ENCODE measurements around the gene RAB13.
A peak's percentile ranks its signal among the peaks of the same experiment; 100 is the strongest.
"Not testable (repeated sequence)": the region's sequence is repeated elsewhere in the genome, so short reads cannot be mapped to it uniquely, and the experiment has no call there.

The RAB13 gene

DNA sequence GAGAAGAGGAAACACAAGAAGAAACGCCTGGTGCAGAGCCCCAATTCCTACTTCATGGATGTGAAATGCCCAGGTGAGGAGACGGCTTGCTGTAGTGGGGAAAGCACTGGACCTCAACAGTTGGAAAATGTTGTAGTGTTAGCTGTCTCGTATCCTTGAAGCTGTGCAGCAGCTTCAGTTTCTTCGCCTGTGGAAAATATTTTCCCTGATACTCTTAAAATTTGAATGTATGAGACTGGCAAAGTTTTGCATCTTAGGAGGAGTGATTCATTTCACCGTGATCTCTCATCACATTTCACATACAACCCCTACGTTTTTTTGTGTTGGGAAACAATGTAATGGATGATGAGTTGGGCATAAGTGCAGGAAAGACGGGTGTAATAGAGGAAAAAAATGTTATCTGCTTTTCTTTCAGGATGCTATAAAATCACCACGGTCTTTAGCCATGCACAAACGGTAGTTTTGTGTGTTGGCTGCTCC lies 5.1 kb upstream of the RAB13 start:
- no peak for DNase-seq (ENCODE audit: low spot score in 2 of 2)
- Mint-ChIP-seq H3K27me3 (no peaks in the 10 kb centered on the region), H3K9me3 (no peaks in the 10 kb centered on the region), H3K4me1 (peaks cover 55% of the 10 kb centered on the region), H3K27ac (ENCODE audit: low read depth) (peak overlapping the region; percentile 99), H3K36me3 (ENCODE audit: insufficient read depth) (peaks cover 51% of the 10 kb centered on the region), H3K4me3 (peak overlapping the region; percentile 97)
- no peak for ATAC-seq (replicated peaks; ENCODE audit: extremely low read depth, poor library complexity, severe bottlenecking)

DNA sequence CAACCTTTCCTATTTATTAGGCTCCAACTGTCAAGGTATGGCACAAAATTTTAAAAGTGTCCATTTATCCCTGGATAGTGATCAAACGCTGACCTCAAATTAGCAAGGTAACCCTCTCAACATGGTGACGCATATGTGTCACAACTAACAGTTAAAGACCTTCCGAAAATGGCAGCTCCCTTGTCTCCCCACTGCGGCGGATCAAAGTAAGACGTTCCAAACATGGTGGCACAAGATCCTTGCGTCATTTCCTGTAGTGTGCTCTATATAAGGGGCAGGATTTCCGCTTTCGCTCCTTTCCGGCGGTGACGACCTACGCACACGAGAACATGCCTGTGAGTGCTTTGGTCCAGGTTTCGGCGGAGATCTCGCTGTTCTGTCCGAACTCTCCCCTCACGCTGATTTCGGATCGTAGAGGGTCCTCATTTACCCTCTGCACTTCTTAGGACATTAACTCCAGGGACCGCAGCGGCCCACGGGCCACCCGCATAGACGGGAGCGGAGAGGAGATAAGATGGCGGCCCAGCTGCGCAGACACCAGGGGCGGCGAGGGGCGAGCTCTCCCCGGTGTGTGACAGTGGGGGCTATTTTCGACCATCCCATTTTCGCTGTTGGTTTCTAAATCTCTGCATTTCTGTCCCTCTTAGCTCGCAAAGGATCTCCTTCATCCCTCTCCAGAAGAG lies 4.5 kb upstream of the RAB13 start, which contains the start of gene RPS27:
Gene RPS27, plus strand, starts transcription at position 295 of the 683 bp plus-strand sequence. Its CDS starts 35 bp downstream, at position 330.
- Mint-ChIP-seq H3K27me3 (no peaks in the 10 kb centered on the region), H3K4me3 (peak within 1 kb of the TSS; percentile 97), H3K36me3 (ENCODE audit: insufficient read depth) (peaks cover 49% of the 10 kb centered on the region), H3K9me3 (no peaks in the 10 kb centered on the region), H3K4me1 (peaks cover 57% of the 10 kb centered on the region), H3K27ac (ENCODE audit: low read depth) (peak within 1 kb of the TSS; percentile 99)
- ATAC-seq (replicated peaks; ENCODE audit: extremely low read depth, poor library complexity, severe bottlenecking), result peak; percentile 90
- DNase-seq (ENCODE audit: low spot score in 2 of 2), result peak; percentile 76 to 88

DNA sequence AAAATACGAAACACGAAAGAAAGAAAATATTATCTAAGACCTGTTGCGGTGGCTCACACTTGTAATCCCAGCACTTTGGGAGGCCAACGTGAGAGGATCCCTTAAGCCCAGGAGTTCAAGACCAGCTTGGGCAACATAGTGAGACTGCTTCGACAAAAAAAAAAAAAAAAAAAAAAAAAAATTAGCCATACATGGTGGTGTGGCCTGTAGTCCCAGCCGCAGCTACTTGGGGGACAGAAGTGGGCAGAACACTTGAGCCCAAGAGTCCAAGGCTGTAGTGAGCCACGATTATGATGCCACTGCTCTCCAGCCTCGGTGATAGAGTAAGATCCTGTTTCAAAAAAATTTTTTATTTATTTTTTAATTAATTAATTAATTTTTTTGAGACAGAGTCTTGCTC lies 1.5 kb upstream of the RAB13 start:
- no peaks in the 10 kb centered on the region for H3K27me3 Mint-ChIP-seq
- DNase-seq (ENCODE audit: low spot score in 2 of 2) (no peak), ATAC-seq (replicated peaks; ENCODE audit: extremely low read depth, poor library complexity, severe bottlenecking) (no peak)
- peaks cover 28% of the 10 kb centered on the region for H3K36me3 Mint-ChIP-seq (ENCODE audit: insufficient read depth)
- H3K4me3 Mint-ChIP-seq, result no peak overlapping the region
- H3K4me1 Mint-ChIP-seq, result peaks cover 45% of the 10 kb centered on the region
- no peaks in the 10 kb centered on the region for H3K9me3 Mint-ChIP-seq
- H3K27ac Mint-ChIP-seq (ENCODE audit: low read depth), result peak overlapping the region; percentile 88

DNA sequence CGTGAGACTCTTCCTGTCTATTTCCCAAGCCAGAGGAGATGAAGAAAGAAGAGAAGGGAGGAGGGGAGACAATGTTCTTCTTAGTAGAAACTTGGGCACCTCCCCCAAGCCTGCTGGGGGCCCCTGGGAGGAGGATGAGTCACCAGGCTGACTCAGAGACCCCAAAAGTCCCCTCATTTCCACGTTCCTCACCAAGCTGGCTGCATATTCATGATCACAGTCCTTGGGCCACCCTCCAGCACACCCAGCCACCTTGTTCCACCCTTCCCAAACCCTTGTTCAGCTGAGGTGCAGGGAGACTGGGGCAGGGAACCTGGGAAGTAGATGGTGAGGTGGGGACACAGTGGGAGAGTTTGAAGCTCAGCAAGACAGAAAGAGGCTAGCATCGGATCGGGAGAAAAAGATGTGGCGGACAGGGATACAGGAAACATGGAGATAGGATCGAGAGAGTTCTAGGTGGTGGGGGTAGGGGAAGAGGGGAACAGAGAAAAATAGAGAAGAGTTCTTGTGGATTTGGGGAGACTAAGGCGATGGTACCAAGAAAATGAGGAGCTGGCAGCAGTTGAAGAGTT lies 712 bp downstream of the RAB13 start:
- ATAC-seq (replicated peaks; ENCODE audit: extremely low read depth, poor library complexity, severe bottlenecking) (no peak), DNase-seq (ENCODE audit: low spot score in 2 of 2) (no peak)
- Mint-ChIP-seq H3K27ac (ENCODE audit: low read depth) (no peak overlapping the region), H3K9me3 (no peaks in the 10 kb centered on the region), H3K27me3 (no peaks in the 10 kb centered on the region), H3K4me3 (peak overlapping the region; percentile 12), H3K4me1 (peaks cover 25% of the 10 kb centered on the region), H3K36me3 (ENCODE audit: insufficient read depth) (peaks cover 6% of the 10 kb centered on the region)

DNA sequence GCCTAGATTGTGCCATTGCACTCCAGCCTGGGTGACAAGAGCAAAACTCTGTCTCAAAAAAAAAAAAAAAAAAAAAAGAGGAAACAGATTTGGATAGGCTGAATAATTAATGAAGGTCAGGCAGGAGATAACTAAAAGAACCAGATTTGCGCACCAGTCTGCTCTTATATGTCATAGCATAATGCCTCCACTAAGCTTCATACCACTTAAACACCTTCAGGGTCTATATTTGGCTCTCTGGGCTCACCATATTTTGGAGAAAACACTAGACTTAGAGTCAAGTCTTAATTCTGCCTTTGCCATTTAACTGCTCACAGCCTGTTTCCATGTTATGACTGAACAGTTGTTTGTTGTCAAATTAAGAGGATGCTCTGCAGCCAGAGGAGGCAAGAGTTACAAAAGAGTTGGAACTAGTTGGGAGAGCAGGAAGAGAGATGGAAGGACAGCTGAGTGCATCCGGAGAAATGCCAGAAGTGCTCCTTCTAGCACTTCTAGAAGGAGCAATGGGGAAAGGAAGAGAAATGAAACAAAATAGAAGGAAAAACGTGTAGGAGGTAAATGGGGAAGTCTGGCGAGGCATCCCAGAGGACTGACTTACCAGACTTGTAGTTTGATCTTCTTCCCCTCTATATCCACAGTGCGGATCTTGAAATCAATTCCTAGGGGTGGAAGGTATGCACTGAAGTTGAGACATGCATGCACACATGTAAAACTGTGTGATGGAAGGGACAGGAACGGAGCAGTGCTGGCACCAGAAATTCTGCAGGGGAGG lies 1.8 kb downstream of the RAB13 start:
- Mint-ChIP-seq H3K27ac (ENCODE audit: low read depth) (no peak overlapping the region), H3K4me1 (peaks cover 16% of the 10 kb centered on the region), H3K9me3 (no peaks in the 10 kb centered on the region), H3K36me3 (ENCODE audit: insufficient read depth) (peaks cover 4% of the 10 kb centered on the region), H3K4me3 (no peak overlapping the region), H3K27me3 (no peaks in the 10 kb centered on the region)
- DNase-seq (ENCODE audit: low spot score in 2 of 2), result no peak
- ATAC-seq (replicated peaks; ENCODE audit: extremely low read depth, poor library complexity, severe bottlenecking), result no peak

DNA sequence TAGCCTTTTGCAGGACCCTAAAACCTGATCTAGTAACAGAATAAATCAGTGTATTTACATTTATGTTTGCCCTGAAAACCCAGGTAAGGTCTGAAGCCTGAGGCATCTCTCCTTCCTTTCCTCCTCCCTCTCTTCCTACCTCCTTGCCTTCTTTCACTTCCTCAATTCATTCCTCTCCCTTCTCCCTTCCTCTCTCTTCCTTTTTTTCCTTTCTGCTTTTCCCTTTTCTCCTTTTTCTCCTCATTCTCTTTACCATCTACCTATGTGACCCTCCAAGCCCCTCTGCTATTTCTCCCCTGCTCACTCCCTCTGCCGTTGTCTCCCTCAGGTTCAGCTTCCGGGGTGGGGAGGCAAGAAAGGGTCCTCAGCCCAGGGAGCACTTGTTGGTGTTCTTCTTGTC lies 4.4 kb downstream of the RAB13 start:
- H3K36me3 Mint-ChIP-seq (ENCODE audit: insufficient read depth); H3K27ac Mint-ChIP-seq (ENCODE audit: low read depth); ATAC-seq (replicated peaks; ENCODE audit: extremely low read depth, poor library complexity, severe bottlenecking); DNase-seq (ENCODE audit: low spot score in 2 of 2); H3K4me3 Mint-ChIP-seq; H3K27me3 Mint-ChIP-seq; H3K9me3 Mint-ChIP-seq: not testable (repeated sequence)
- H3K4me1 Mint-ChIP-seq, result peaks cover 27% of the 10 kb centered on the region

DNA sequence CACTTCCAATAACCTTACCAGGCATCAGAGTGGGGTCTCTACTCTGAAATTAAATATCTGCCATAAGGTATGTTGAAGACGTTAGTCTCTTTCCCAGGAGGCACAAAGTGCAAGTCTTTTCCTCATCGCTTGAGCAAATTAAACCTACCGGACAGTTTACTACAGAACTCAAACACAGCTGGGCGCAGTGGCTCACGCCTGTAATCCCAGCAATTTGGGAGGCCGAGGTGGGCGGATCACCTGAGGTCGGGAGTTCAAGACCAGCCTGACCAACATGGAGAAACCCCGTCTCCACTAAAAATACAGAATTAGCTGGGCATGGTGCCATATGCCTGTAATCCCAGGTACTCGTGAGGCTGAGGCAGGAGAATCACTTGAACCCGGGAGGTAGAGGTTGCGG lies 7.0 kb downstream of the RAB13 start:
- DNase-seq (ENCODE audit: low spot score in 2 of 2); H3K9me3 Mint-ChIP-seq; H3K27me3 Mint-ChIP-seq; ATAC-seq (replicated peaks; ENCODE audit: extremely low read depth, poor library complexity, severe bottlenecking): not testable (repeated sequence)
- H3K4me1 Mint-ChIP-seq, result peaks cover 31% of the 10 kb centered on the region
- peaks cover 20% of the 10 kb centered on the region for H3K36me3 Mint-ChIP-seq (ENCODE audit: insufficient read depth)
- peak overlapping the region; percentile 91 for H3K4me3 Mint-ChIP-seq
- peak overlapping the region; percentile 89 for H3K27ac Mint-ChIP-seq (ENCODE audit: low read depth)

DNA sequence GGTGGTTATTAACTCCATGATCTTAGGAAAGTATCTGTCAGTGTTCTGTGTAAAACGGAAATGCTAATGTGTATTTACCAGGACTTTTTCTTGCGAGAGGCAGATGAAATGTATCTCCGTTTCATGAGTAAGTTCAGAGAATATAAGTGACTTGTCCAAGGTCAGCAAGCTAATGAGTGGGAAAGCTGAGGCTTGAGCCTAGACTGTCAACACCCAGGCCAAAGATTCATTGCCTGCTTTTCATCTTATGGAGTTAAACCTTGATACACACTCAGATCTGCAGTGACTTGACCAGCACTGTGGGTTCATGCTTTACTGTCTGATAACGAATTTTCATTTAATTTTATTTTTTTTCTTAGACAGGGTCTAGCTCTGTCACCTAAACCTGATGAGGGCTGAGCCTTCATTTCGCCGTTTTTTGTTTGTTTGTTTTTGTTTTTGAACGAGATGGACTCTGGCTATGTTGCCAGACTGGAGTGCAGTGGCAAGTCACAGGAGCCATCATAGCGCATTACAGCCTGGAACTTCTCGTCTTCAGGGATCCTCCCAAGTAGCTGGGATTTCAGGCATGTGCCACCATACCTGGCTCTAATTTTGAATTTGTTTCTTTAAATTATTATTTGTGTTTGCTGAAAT lies 7.7 kb downstream of the RAB13 start:
- ATAC-seq (replicated peaks; ENCODE audit: extremely low read depth, poor library complexity, severe bottlenecking), result no peak
- H3K9me3 Mint-ChIP-seq, result no peaks in the 10 kb centered on the region
- peak overlapping the region; percentile 91 for H3K4me3 Mint-ChIP-seq
- H3K36me3 Mint-ChIP-seq (ENCODE audit: insufficient read depth), result peaks cover 26% of the 10 kb centered on the region
- H3K27me3 Mint-ChIP-seq, result no peaks in the 10 kb centered on the region
- no peak for DNase-seq (ENCODE audit: low spot score in 2 of 2)
- peak overlapping the region; percentile 89 for H3K27ac Mint-ChIP-seq (ENCODE audit: low read depth)
- H3K4me1 Mint-ChIP-seq, result peaks cover 31% of the 10 kb centered on the region

DNA sequence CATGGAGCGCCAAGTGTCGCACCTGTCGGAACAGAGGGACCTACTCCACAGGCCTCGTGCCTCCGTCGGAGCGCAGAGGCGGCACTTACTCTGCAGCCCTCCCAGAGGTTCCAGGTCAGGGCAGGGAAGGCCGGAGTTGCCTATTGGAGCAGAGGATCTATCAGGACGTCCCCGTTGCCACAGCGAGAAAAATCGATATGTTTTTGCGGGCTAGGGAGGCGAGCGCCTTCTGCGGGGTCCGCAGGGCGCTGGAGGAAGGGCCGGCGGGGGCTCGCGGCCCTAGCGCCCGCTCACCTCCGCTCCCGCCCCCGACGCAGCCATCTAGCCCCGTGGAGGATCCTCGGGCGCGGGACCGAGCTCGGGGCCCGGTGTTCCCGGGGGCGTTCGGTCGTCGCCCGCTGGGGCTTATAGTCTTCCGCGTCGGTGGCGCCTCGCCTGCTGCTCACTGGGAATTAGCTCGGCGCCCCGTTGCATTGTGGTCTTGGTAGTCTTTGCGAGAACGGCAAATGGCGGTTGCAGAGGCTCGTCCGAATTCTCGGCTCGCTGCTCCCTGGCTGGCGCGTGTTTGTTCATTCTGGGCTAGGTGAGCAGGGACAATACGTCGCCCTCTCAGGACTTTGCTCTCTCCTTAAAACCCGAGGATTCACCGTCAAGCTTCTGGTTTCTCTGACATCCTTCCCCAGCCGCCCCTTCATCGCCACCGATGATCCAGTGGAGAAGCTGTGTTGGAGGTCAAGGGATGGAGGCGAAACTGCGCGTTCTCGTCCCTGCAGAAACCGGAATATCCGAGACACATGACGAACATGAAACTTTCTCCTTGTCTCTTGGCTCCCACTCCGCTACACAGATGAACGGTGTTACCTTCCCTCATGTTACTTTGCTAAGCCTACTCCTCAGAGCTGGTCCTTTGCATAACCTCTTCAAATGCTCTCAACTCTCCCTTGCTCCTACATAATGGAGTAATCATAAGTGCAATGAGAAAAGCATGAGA lies 8.6 kb downstream of the RAB13 start, which contains the start of gene JTB:
Gene JTB, minus strand, starts transcription at position 425 of the 991 bp plus-strand sequence. Its CDS starts 422 bp downstream, at position 3.
- H3K36me3 Mint-ChIP-seq (ENCODE audit: insufficient read depth), result peaks cover 27% of the 10 kb centered on the region
- H3K9me3 Mint-ChIP-seq, result no peaks in the 10 kb centered on the region
- H3K4me3 Mint-ChIP-seq, result peak within 1 kb of the TSS; percentile 91
- DNase-seq (ENCODE audit: low spot score in 2 of 2), result peak; percentile 59 to 64
- ATAC-seq (replicated peaks; ENCODE audit: extremely low read depth, poor library complexity, severe bottlenecking), result peak; percentile 96
- H3K27me3 Mint-ChIP-seq, result no peaks in the 10 kb centered on the region
- peaks cover 31% of the 10 kb centered on the region for H3K4me1 Mint-ChIP-seq
- H3K27ac Mint-ChIP-seq (ENCODE audit: low read depth), result peak within 1 kb of the TSS; percentile 89

DNA sequence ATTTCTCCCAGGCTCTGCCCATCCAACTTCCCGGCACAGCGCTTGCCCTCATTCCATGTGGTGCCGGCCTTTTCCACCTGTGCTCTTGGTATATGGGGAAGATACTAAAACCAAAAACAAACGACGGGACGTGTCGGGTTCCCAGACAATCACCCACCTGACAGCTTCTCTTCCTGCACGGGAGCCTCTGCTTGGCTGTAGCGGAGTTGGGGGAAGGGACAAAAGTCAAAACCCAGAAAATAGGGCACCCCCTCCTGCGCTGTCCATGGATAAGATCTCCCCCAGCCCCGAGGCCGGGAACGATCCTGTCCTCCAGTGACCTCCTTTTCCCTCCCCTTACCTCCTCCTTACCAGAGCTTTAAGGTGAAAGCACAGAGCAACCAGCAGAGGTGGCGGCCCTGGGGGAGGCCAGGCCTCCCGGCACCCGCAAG lies 9.3 kb downstream of the RAB13 start:
- Mint-ChIP-seq H3K4me1 (peaks cover 31% of the 10 kb centered on the region), H3K4me3 (peak overlapping the region; percentile 91), H3K27me3 (no peaks in the 10 kb centered on the region), H3K9me3 (no peaks in the 10 kb centered on the region), H3K27ac (ENCODE audit: low read depth) (peak overlapping the region; percentile 89), H3K36me3 (ENCODE audit: insufficient read depth) (peaks cover 27% of the 10 kb centered on the region)
- ATAC-seq (replicated peaks; ENCODE audit: extremely low read depth, poor library complexity, severe bottlenecking), result peak; percentile 2
- no peak for DNase-seq (ENCODE audit: low spot score in 2 of 2)

DNA sequence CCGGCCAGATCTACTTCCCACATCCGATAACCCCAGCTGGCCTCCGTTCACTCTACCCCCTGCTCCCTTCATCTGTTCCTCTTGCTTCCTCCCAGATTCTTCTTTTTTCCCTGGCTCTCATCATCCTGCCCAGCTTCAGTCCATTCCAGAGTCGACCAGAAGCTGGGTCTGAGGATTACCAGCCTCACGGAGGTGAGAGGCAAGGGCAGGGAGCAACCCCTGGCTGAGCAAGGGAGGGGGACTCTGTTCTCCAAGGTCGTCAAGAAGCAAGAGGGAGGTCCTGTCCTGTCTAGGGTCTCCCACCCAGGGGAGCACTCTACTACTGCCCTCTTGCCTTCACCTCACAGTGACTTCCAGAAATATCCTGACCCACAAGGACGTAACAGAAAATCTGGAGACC lies 12.6 kb downstream of the RAB13 start:
- H3K9me3 Mint-ChIP-seq, result no peaks in the 10 kb centered on the region

More for the DNA sequence above, 12.6 kb downstream of the RAB13 start:
- peaks cover 26% of the 10 kb centered on the region for H3K4me1 Mint-ChIP-seq
- H3K36me3 Mint-ChIP-seq (ENCODE audit: insufficient read depth), result peaks cover 26% of the 10 kb centered on the region
- DNase-seq (ENCODE audit: low spot score in 2 of 2), result no peak
- H3K4me3 Mint-ChIP-seq, result no peak overlapping the region
- no peaks in the 10 kb centered on the region for H3K27me3 Mint-ChIP-seq
- no peak for ATAC-seq (replicated peaks; ENCODE audit: extremely low read depth, poor library complexity, severe bottlenecking)
- no peak overlapping the region for H3K27ac Mint-ChIP-seq (ENCODE audit: low read depth)

All from central memory CD8-positive, alpha-beta T cell (primary cell).